Heart left ventricle (tissue), 16 donors: ENCODE measurements around the gene EIF3D. TPM values are rescaled to one million over a fixed set of nuclear protein-coding genes. Genes with fewer than 3 reads are reported as not detected.
"Not testable (repeated sequence)": the region's sequence is repeated elsewhere in the genome, so short reads cannot be mapped to it uniquely, and the experiment has no call there.

Experiments
- ATAC-seq, 4 donors: fragments of 200-7000 bp; cut with Tn5 transposase; one replicate each; pipeline ENCODE4 v1.9.1; 2020 to 2022; ENCODE audit warnings: moderate library complexity in 4 of 4, mild to moderate bottlenecking in 3 of 4, moderate number of reproducible peaks in 1 of 4
- DNase-seq, 5 donors: peaks; one replicate each; pipeline ENCODE4 v3.0.0-alpha.2; 2020
- H3K27ac ChIP-seq, 12 donors: fragments of 200-600 bp; sonication (generic) in 4 of 12; one replicate each; pipeline versions ENCODE4 v1.5.0 to v1.8.0; 2016 to 2022; ENCODE audit warnings: mild to moderate bottlenecking in 2 of 12
- H3K27me3 ChIP-seq, 9 donors: fragments of 200-600 bp; sonication (generic) in 2 of 9; one replicate each; pipeline versions ENCODE4 v1.5.1 to v1.8.0; 2016 to 2022; ENCODE audit warnings: mild to moderate bottlenecking in 3 of 9
- H3K36me3 ChIP-seq, 9 donors: fragments of 200-600 bp; sonication (generic) in 2 of 9; one replicate each; pipeline versions ENCODE4 v1.5.0 to v1.8.0; 2018 to 2022; ENCODE audit warnings: mild to moderate bottlenecking in 2 of 9
- H3K4me1 ChIP-seq, 12 donors: fragments of 200-600 bp; sonication (generic) in 4 of 12; one replicate each; pipeline versions ENCODE4 v1.5.0 to v1.8.0; 2016 to 2022; ENCODE audit warnings: mild to moderate bottlenecking in 3 of 12
- H3K4me3 ChIP-seq, 12 donors: fragments of 200-600 bp; sonication (generic) in 4 of 12; one replicate each; pipeline versions ENCODE4 v1.5.0 to v1.8.0; 2017 to 2022; ENCODE audit warnings: mild to moderate bottlenecking in 9 of 12, moderate library complexity in 4 of 12
- H3K9me3 ChIP-seq, 12 donors: fragments of 200-600 bp; sonication (generic) in 4 of 12; one replicate each; pipeline versions ENCODE4 v1.5.0 to v1.8.0; 2016 to 2022; ENCODE audit warnings: mild to moderate bottlenecking in 1 of 12
- POLR2A ChIP-seq, 2 donors: fragments of 450-650 bp; IDR thresholded peaks; one replicate each; pipeline ENCODE4 v1.6.1; 2017; ENCODE audit warnings: antibody characterized with exemption in 2 of 2, mild to moderate bottlenecking in 2 of 2, moderate library complexity in 2 of 2
- WGBS, 4 donors: extraction: QIAGEN DNeasy Blood & Tissue Kit in 2 of 4; methylation state at CpG; one replicate each; pipeline versions ENCODE4 v1.1.5 to v1.1.7; 2013 to 2018; 5-methylcytosine and 5-hydroxymethylcytosine counted together
- intact Hi-C, 10 donors: fragments of 100-400 bp; cut with DNase I; formaldehyde crosslinking; loops; one replicate each; pipeline versions ENCODE4 v1.11.1 to v1.14.2; 2022
- polyA plus RNA-seq, 2 donors: library from polyadenylated mRNA; stranded (reverse); fragments of 200-250 nt; gene quantifications; one replicate each; pipeline ENCODE4 v1.2.3, GENCODE V29; 2013
- total RNA-seq, 9 donors: library from RNA; depleted of rRNA in 2 of 9; stranded (reverse); fragments of >200 nt in 2 of 9; fragmentation: NEBNext Ultra II Directional in 3 of 9; extraction: Animal tissue kit (Norgen Biotek cat#: 25700) in 3 of 9; gene quantifications; one replicate each; pipeline versions ENCODE4 v1.1.0 to v1.2.4, GENCODE V29; 2016 to 2023
- TF ChIP-seq, protein P1 (sequence below), 12 donors: fragments of 200-600 bp; sonication (generic) in 4 of 12; IDR thresholded peaks; one replicate each; pipeline versions ENCODE4 v1.5.0 to v1.8.0; 2018 to 2022; ENCODE audit warnings: antibody characterized with exemption in 12 of 12, mild to moderate bottlenecking in 5 of 12
- donor health status: ischemic (EF 13 %, LVEDD 7.1; RV severe dilation, severe dysfunction).
- donor health status: healthy with polysubstance abuse.
- donor health status: DM: no; HTN: yes; CAD: no.
- donor health status: DM: no; HTN: no; CAD: no.
- donor health status: ischemic (EF 25% LVEDD 6.9; RV normal size, moderate dysfunction).
- donor health status: ischemic (EF 25% LVEDD 5.7; RV mildly dilated, moderate dysfunction).
- donor health status: healthy.
- donor health status: DM: yes; HTN: yes; CAD: no.
- donor health status: ischemic (EF 35%, LVEDD 5.7; RV mildly dilated, moderate dysfunction).
- donor health status: nonischemic (EF 11% LVEDD 7.7; RV severe dilation, severe dysfunction).
- donor health status: DM: yes; HTN: yes; CAD: no.
- donor health status: PGD.
- donor health status: ischemic (EF 29% LVEDD 5.4; RV normal size, mild dysfunction).
- donor health status: nonischemic (EF 23%, LVEDD 6.1; RV moderate dilation, normal function).

Gene EIF3D
- total and polyA plus RNA-seq, 11 donors: 73.6 to 206 (median 89.4) TPM

DNA sequence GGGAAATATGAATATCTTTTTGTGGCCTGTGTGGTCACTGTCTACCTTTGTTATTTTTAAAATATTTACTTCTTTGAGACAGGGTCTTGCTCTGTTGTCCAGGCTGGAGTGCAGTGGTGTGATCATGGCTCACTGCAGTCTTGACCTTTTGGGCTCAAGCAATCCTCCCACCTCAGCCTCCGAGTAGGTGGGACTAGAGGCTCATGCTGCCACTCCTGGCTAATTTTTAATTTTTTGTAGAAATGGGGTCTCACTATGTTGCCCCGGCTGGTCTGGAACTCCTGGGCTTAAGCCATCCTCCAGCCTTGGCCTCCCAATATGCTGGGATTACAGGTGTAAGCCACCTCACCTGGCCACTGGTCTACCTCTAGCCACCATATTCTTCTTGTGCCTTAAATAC is 3.5 kb upstream of the EIF3D start:
- H3K4me3 ChIP-seq: no peak overlapping the region
- no peak overlapping the region for H3K27ac ChIP-seq
- TF ChIP-seq, protein P1, sequence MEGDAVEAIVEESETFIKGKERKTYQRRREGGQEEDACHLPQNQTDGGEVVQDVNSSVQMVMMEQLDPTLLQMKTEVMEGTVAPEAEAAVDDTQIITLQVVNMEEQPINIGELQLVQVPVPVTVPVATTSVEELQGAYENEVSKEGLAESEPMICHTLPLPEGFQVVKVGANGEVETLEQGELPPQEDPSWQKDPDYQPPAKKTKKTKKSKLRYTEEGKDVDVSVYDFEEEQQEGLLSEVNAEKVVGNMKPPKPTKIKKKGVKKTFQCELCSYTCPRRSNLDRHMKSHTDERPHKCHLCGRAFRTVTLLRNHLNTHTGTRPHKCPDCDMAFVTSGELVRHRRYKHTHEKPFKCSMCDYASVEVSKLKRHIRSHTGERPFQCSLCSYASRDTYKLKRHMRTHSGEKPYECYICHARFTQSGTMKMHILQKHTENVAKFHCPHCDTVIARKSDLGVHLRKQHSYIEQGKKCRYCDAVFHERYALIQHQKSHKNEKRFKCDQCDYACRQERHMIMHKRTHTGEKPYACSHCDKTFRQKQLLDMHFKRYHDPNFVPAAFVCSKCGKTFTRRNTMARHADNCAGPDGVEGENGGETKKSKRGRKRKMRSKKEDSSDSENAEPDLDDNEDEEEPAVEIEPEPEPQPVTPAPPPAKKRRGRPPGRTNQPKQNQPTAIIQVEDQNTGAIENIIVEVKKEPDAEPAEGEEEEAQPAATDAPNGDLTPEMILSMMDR (IDR thresholded peaks at IDR 0.05): no peak
- no peak for TF ChIP-seq POLR2A (IDR thresholded peaks at IDR 0.05)
- peaks cover 0 to 9% (median 0%) of the 10 kb centered on the region in 12 donors for H3K9me3 ChIP-seq
- DNase-seq (no peak), ATAC-seq (no peak)
- peaks cover 0 to 9% (median 0%) of the 10 kb centered on the region in 9 donors for H3K27me3 ChIP-seq
- intact Hi-C loops: loop anchor here in 1 of 10 donors (5.0 kb wide), 1 partner anchor 245 kb away; the partner anchor contains the start of gene IFT27
- WGBS, 4 donors: 61 to 92% (median 79%) methylated on average over 2 of the region's 2 CpGs
- H3K4me1 ChIP-seq: peaks cover 0 to 16% (median 12%) of the 10 kb centered on the region in 12 donors
- peaks cover 0 to 1% (median 0%) of the 10 kb centered on the region in 9 donors for H3K36me3 ChIP-seq

DNA sequence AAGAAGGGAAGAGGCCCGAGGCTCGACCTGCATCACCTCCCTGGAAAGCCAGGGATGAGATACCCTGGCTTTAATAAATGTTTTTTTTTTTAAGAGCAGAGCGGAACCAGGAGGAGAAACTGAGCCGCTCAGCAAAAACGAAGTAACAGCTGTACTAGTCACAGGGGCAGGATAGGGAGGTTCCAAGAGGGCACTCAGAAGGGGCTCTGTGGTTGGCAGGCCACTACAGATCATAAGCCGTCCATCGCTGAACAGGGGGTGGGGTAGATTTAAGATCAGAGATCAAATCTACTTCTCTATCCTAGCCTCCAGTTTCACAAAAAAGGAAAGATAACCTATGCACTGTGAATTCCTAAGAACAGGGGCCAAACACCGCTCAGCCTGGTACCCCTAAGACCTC is 625 bp downstream of the EIF3D start:
- 2 to 6% (median 5%) methylated on average over 8 of the region's 8 CpGs for WGBS, 4 donors
- no peak for DNase-seq
- intact Hi-C loops: no loop called here

DNA sequence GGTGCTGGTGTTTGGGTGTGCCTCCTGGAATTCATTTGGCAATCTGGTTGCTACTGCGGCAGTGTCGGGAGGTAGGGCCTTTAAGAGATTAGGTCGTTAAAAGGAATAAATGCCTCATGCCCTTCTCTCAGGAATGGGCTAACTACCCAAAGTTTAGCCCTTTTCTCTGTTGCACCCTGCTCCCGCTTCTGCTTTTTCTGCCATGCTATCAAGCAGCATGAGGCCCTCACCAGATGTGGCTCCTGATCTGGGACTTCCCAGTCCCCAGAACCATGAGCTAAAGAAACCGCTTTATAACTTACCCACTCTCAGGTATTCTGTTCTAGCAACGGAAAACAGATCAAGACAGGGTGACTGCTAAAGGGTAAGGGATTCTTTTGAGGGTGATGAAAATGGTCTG is 6.3 kb downstream of the EIF3D start:
- Histone ChIP-seq H3K4me1 (peaks cover 0 to 23% (median 6%) of the 10 kb centered on the region in 12 donors), H3K27me3 (no peaks in the 10 kb centered on the region), H3K4me3 (no peak overlapping the region), H3K36me3 (peaks cover 17 to 99% (median 95%) of the 10 kb centered on the region in 9 donors), H3K27ac (no peak overlapping the region), H3K9me3 (no peaks in the 10 kb centered on the region)
- DNase-seq (no peak), ATAC-seq (no peak)
- TF ChIP-seq POLR2A (IDR thresholded peaks at IDR 0.05): no peak
- TF ChIP-seq, protein P1 (IDR thresholded peaks at IDR 0.05): no peak
- WGBS, 4 donors: 91 to 97% (median 93%) methylated on average over 6 of the region's 6 CpGs
- intact Hi-C loops: no loop called here

More for the DNA sequence above, 625 bp downstream of the EIF3D start:
- Histone ChIP-seq H3K4me1 (peaks cover 0 to 23% (median 17%) of the 10 kb centered on the region in 12 donors), H3K4me3 (peak overlapping the region; percentile 61 to 97 (median 91)), H3K36me3 (peaks cover 9 to 43% (median 38%) of the 10 kb centered on the region in 9 donors), H3K27me3 (no peaks in the 10 kb centered on the region), H3K27ac (peak overlapping the region in 11 of 12 donors; percentile 83 to 96 (median 92)), H3K9me3 (no peaks in the 10 kb centered on the region)
- no peak for TF ChIP-seq POLR2A (IDR thresholded peaks at IDR 0.05)
- ATAC-seq: peak in 2 of 4 donors; percentile 0 to 9

GRCh38 chr22:36520423-36520822 is 8.5 kb downstream of the EIF3D start:
- intact Hi-C loops: no loop called here
- Histone ChIP-seq H3K36me3 (peaks cover 20 to 100% (median 100%) of the 10 kb centered on the region in 9 donors), H3K27ac (peak overlapping the region in 1 of 12 donors; percentile 40), H3K27me3 (no peaks in the 10 kb centered on the region), H3K4me1 (peaks cover 0 to 15% (median 0%) of the 10 kb centered on the region in 12 donors), H3K4me3 (no peak overlapping the region), H3K9me3 (no peaks in the 10 kb centered on the region)
- WGBS, 4 donors: 87 to 93% (median 89%) methylated on average over 3 of the region's 3 CpGs
- ATAC-seq (no peak), DNase-seq (no peak)
- TF ChIP-seq POLR2A (IDR thresholded peaks at IDR 0.05): no peak
- TF ChIP-seq, protein P1 (IDR thresholded peaks at IDR 0.05): no peak

GRCh38 chr22:36519906-36520305 is 9.1 kb downstream of the EIF3D start:
- peak in 1 of 4 donors; percentile 27 for ATAC-seq
- WGBS, 4 donors: 86 to 93% (median 90%) methylated on average over 2 of the region's 2 CpGs
- intact Hi-C loops, H3K9me3 ChIP-seq, H3K4me3 ChIP-seq, H3K27me3 ChIP-seq, DNase-seq: not testable (repeated sequence)
- H3K36me3 ChIP-seq: peaks cover 20 to 100% (median 100%) of the 10 kb centered on the region in 9 donors
- peaks cover 0 to 15% (median 0%) of the 10 kb centered on the region in 12 donors for H3K4me1 ChIP-seq
- H3K27ac ChIP-seq: peak overlapping the region in 2 of 12 donors; percentile 31 to 83
